Measurements from ENCODE around the gene SLC8A3.

The SLC8A3 gene

DNA sequence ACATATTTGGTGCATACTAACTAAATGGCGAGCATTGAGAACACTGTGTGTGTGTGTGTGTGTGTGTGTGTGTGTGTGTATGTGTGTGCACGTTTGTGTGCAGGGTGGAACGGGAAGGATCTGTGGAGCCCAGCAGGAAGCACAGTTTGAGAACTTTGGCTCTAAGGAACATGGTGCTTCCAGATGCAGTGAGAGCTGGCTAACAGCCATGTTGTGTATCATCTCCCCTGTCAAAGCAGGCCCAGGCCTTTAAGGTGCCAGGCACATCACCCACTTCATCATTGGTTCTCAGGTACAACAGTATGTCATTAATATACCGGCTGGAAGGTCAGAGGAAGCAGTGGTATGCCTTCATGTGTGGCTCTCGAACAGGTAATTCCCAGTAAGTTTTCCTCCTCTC is 72.5 kb downstream of the SLC8A3 start:
- no peak for DNase-seq

DNA sequence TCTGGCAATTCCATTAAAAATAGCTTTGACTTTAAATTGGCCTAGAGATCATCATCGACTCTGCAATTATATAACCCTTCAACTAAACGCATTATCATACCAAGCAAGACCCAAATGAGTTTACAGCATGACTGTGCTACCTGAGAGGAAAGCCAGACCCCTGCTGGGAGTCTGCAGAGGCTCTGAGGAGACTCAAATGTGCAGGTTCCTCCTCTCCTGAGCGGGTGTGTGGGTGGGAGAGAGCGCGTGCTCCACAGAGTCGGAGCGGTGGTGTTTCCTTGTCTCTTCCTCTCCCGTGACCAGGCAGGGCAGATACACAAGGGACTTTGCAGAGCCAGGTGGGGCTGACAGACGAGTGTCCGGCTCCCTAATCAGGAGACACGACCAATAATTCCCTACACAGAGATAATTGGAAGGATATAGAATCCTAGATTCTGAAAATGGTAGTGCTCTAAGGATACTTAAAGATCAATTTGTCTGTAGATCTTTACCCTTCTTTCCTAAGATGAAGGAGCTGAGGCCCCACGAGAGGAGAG is 74.1 kb downstream of the SLC8A3 start:
- no peak for DNase-seq

DNA sequence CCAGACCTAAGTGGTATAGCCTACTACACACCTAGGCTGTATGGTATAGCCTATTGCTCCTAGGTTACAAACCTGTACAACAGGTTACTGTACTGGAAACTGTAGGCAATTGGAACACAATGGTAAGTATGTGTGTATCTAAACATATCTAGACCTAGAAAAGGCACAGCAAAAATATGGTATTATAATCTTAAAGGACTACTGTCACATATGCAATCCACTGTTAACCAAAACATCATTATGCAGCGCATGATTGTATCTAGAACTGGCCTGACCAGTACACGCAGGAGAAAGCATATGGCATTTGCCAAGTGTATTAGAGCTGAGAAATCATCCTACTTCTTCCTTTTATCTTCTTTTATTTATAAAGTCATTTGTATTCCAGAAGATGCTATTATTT is 75.5 kb downstream of the SLC8A3 start:
- DNase-seq = no peak

DNA sequence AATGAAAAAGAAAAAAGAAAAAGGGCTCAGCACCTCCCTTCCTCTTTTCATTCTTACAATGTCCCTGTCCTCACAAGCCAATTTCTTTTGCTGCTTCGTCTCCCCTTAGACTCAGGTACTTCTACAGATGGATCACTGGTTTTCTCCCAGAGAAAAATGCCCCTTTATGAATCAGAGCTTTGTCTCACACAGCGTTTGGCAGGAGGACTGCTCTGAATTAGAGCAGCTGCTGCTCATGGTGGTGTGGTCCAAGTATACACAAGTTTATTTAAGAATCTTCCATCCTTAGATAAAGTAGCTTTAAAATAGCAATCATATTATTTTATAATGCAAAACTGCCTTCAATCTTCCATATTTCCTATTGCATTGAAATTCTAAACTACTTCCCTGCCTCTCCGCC is 80.3 kb downstream of the SLC8A3 start:
- no peak for DNase-seq

DNA sequence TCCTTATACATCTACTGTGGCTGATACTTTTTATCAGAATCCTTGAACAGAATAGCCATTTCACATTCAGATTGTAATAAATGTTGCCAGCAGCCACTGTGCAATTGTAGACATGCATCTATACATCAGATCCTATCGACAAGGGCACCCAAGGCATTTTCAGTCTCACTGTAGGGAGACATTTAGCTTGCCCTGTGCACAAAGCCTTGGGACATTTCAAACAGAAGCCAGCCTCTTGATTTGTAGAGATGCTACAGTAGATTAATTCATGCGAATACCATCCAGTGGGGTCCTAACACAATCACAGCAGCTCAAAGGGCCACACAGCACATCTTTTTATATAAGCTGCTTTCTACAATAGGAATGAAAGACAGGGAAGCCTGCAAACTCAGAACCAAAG is 81.4 kb downstream of the SLC8A3 start:
- no peak for DNase-seq

DNA sequence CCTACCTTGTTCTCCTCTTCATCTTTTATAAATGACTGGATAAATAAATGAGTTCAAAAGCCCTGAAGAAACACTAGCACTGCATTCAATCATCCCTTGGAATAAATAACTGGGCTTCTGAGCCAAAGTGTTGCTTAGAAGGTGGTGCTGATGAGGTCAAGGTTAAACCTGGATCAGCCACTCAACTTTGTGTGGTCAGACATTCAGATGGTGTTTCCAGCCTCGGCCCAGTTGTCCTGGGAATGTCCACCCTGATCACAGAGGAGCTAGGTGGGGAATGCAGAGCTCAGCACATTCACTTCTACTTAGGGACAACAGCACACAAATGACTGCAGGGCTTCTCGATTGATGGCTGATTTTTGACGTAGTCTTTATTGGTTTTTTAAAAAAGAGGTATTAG is 88.7 kb downstream of the SLC8A3 start:
- no peak for DNase-seq

DNA sequence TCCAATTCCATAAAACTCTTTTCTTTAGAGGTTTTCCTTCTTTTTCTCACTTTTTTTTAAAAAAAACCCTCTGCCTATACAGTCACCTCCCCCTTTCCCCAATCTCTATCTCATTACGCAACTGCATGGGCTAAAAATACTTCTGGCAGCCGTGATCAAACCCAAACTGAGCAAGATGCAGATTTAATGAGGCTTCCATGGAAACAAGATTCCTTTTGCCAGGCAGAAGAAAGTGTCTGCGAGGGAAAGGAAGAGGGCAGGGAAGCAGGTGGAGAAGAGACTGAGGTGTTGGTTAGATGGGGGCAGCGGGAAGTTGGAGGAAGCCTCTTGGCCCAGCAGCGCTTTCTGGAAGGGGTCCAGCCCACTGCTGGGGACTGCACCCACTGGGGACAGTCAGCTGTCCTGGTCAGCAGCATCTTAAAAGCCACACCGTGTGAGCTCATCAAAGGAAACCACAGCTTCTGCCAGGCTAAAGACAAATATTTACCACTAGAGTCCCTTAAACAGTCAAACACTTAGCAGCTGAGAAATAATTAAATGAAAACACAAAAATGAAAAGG is 90.4 kb downstream of the SLC8A3 start:
- no peak for DNase-seq

DNA sequence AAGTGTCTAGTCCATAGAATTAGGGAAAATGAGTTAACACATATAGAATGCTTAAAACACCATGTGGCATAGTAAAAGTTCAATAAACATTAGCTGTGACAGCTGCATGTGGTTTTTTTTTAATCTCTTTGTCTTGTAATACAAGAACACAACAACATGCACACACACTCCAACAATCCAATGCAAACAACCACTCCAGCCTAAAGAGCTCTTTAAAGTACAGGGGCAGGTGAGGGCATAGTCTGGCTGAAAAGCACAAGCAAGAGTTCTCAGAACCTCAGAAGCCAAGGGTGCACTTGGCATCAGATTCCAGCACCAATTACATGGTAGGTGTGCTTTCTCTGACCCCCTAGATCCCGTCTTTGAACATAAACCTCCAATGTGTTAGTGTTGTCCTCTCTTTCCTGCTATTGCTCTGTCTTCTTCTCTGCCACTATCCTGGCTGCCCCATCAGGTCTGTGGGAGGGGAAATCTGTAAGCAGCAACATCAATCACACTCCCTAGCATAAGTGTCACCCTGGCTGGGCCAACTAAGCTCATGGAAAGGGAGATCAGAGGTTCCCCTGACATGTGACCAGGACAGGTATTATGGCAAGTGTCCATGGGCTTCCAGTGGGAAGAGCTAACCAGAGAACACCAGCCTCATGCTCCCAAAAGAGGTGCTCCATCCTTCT is 91.0 kb downstream of the SLC8A3 start:
- no peak for DNase-seq

DNA sequence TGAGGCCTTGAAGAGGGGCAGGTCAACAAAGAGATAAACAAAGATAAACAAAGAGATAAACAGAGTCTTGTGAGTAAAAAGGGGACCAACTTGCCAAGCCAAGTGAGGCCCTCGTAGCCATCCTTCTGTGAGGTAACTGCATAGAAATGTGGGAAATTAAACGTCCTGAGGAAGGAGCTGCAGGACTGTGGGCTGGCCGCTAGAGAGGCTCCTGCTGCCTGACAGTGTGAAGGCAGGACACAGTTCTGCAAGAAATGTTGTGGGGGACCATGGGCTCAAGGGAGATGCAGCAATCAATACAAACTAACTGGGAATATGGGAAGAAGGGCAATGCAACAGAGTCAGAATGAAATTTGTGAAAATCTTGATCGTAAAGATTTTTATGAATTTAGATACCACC is 91.9 kb downstream of the SLC8A3 start:
- DNase-seq = no peak

DNA sequence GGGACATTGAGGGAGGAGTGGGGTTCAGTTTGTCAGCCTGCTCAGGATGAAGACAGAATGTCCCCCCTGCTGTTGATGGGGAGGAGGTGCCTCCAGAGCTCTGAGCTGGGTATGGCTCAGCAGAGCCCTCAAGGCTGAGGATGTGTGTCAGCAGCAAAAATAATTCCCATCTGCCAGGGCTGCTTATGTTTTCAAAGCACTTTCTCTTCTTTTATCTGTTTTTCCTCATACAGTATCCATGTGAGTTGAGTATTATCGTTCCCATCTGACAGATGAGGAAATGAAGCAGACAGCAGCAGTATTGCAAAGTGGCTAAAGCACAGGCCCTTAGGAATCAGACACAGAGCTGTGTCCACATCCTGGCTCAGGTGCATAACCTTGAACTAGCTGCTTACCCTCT is 94.1 kb downstream of the SLC8A3 start:
- no peak for DNase-seq

DNA sequence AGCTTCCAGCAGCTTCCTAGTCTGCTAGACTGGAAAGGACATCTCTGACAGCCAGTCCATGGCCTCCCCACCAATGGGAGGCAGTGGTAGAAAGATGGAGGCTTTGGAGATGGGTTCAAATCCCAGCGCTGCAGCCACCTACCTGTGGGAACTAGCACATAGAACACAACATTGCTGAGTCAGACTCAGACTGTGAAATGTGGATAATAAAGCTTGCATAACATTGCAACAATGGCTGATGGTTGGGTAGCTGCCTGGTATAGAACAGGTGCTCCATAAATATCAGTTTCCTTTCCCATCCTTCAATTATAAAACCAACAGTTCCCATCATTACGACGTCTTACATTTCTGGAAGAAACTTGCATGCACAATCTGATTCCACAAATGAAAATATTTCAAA is 94.6 kb downstream of the SLC8A3 start:
- no peak for DNase-seq

DNA sequence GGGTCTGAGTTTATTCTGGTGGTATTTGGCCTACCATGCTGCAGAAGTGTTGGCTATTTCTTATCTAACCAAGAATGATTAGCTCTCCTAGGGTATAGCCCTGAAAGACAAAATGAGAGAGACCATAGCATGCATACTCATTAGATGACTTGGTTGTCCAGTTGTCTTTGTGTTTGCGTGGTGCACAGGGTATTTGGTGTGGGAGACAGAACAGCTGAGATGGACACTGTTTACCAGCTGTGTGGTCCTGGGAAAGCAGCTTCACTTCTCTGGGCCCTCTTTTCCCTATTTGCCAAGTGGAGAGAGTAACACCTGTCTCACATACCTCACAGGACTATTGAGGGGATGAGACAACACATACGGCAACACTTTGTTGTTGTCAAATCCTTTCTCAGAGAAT is 95.6 kb downstream of the SLC8A3 start:
- no peak for DNase-seq

DNA sequence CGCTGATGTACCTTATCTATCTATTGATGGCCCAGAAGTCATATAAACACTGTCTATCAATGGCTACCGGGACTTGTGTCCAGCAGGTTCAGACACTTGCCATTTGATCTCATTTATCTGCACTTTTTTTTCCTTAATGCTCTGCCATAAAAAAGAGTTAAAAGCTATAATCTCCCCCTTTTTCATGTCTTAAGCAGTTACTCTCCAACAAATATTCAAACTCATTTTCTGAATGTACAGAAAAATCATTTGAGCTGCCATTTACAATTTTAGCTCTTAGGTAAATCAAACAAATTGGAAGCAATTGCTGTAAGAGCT is 101.4 kb downstream of the SLC8A3 start:
- DNase-seq = no peak

DNA sequence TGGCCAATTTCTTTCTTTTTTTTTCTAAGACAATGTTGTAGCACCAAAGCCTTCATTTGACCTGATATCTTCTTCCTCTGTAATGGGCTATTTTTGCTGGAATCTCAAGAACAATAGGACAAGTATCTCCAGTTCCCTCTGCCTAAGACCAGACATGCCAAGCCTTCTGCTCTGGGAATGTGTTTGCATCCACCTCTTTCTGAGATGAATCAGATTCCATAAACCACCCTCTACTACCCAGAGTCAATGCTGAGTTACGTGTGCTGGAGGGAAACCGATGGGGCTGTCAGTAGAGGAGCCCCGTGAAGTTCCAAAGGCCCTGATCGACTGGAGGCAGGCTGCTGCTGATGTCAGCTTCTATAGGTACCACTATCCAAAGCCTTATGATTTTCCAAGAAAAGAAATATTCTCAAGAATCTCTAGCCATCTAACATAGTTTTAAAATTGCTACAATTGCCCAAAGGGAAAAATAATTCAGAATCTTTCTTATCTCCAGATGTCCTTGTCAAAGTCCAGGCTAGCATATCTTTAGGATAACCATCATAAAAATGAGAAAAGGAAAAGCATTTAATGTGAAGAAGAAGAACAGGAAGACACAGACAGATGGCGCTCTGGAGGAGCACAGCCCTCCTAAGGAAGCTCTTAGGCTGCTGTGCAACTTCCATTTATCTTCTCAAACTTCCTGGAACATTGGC is 101.9 kb downstream of the SLC8A3 start:
- DNase-seq = no peak

DNA sequence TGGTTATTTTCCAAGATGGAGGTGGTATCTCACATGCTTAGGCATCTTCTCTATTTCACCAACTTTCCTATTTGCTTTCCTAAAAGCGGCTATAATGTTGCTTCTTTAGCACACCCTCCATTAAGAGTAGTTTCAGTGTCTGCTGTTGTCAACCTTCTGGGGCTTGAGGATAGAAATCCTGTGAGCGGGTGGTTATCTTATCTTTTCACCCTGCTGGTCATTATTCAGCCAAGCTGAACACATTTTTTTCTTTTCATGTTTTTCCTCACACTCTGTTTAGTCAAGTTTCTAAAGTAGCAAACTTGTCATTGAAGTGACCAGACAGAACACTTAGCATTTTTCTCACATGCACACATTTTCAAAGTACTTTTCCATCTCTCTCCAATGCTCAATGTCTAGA is 104.5 kb downstream of the SLC8A3 start:
- DNase-seq = no peak

DNA sequence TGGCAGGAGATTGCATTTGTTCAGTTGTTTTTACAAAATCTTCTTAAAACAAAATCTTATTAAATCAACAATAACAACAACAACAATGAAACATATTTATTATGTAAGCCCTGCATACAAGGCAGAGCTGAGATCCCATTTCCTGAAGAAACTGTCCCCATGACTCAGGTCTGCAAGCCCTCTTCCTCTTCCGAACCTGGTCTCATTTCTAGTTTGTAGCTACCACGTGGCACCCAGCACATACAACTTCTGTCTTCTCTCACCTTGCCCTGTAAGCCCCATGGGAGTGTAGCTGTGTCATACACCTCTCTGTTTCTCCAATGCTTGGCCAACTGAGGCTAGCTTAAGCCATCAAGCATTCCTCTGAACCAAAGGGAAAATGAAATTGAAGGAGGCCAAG is 106.4 kb downstream of the SLC8A3 start:
- DNase-seq = no peak

DNA sequence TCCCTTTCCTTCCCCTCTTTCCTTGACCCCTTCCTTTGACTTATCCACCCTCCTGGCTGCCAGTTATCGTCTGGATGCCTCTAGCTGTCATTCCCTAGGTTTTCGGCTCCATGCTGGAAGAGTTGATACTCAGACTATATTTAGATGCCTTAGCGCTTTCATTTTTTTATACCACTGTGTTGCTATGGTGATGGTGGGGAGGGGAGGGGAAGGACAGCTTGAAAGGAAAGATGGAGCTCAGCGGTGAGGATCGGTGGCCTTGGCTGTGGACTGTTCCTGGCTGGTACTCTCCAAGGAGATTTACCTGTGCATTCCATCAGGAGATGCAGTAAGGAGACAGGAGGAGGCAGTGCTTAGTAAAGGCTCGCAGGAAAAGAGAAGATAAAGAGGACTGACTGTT is 108.7 kb downstream of the SLC8A3 start:
- DNase-seq = no peak

DNA sequence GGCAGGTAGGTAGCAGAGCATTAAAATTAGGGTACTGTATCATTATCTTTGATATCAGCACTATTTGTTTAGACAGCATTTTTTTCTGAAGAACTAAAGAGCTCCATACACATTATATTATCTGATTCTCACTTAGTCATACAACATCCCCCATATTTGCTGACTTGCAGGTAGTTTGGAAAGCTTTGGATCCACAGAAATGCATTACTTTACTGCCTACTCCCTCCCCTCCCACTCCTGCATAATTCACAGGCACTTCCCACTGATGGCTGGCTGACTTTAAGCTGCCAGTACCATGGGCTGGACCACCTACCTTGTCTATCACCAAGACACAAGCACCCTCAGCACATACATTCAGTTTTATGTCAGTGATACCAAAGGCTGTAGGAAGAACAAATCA is 110.4 kb downstream of the SLC8A3 start:
- DNase-seq = no peak

DNA sequence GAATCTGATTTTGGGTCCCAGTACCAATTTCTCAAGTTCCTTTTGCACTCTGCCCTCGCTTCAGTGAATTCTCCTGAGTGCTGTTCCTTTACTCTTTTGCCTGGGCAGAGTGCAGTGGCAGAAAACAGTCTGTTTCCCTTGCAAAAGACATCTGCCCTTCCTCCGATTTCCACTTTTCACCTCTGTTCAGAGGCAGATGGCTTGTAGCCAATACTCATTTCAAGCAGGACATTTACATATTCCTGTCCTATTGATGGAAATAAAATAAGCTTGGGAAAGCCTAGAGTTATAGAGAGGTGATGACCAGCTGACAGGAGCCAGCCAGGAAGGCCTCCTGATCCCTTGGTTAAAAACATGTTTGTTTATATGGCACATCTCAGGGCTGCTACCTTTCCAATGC is 111.0 kb downstream of the SLC8A3 start:
- DNase-seq = no peak

DNA sequence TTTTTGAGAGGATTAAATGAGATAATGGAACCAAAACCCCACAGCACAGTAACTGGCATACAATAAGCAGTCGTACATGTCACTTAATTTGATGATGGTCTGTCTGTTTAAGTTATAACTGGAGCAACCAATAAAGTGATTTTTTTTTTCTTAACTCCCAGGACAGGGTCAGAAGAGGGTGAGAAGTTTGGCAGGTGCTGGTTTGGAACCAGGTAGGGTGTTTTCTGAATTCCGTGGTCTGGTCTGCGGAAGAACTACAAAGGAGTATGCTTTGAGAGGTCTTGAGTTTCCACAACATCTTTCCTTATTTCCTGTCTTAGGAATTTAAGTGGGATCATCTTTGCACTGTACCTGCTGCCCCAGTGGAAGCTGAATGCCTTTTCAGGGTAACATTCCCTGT is 111.7 kb downstream of the SLC8A3 start:
- no peak for DNase-seq

DNA sequence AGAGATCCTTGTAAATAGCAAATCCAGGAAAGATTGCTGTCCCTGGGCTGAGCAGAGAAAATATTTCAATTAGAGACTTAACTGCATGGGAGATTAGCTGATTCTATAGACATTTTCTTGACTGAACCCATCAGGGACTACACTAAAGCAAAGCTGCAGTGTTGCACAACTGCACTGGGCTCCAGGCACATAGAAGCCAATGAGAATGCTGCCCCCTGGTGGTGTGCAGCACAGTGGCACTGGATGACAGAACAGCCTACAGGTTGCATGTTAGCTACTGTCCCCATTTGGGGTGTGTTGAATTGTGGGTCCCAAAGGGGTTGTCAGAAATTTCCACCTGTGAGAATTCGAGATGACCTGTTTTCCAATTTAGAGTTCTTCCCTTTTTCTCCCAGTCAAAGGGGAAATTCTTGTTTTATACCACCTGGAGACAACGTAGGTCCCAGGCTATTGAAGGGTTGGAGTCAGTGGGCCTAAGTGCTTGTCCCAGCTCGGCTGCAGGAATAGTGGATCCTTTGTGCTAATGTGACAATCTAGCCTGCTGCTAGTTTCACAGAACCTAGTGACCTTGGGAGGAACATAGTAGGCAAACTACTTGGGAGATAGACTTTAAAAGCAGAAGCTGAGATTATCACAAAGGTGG is 114.7 kb downstream of the SLC8A3 start:
- no peak for DNase-seq

DNA sequence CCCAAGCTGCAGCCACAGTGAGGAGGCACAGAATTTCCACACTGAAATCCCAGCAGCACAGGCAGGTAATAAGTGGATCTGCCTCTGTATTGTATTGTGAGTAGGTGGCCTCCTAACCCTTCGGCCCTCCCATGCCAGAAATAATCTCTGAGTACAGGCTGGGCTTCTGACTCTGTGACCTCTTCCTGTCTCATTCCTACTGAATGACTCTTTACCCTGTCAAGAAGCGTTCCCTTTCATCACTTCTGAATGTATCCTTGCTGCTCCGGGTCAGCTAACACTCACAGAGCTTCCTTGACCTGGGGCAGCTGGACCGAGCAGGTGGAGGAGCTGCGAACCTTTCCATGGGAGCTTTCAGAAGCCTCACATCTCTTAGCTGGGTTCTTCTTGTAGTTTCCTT is 119.6 kb downstream of the SLC8A3 start:
- DNase-seq = no peak

DNA sequence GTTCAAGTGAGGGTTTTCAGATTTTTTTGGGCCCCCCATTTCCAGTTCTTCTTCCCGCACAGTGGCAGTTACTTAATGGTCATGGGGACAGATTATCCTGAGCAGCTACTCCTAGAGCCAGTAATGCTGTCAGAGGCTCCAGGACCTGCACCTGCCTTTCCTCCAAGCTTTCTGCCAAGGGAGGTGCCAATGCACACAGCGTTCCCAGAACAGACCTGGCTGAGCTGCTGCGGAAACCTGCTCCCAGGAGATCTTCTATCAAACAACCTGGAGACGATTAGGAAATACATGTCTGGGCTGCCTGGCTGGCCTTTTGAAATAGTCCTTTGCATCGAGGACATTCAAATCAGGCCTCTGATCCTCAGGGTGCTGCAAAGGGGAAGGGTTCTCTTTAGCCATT is 120.9 kb downstream of the SLC8A3 start:
- DNase-seq = no peak

Data from T1000 (cell line).